ENCODE results near the gene ITGB4. TPM values are rescaled to one million over a fixed set of nuclear protein-coding genes. Genes with fewer than 3 reads are reported as not detected.

ITGB4 gene
- total and polyA plus RNA-seq, 4 donors, result 11.1 to 47.8 (median 14.8) TPM

DNA sequence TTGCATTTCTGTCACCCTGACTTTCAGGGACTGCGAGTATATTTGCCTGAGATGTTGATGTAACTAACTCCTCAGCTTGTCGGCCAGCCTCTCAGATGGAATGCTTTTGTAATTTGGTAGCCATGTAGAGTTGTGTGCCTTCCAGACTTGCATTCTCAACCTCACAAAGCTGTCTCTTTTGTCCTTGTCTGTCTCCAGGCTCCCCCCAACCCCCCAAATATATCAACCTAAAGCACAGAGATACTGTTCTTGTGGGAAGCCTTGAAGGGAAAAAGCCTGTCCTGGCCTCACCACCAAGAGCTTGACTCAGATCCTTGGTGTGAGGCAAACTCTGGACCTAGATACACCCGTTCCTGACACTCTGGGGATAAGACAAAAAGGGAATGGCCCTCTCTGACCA lies 35.8 kb upstream of the ITGB4 start:
- 65 to 81% methylated on average over 3 of the region's 3 CpGs for WGBS, 2 donors
- TF ChIP-seq, protein P1, sequence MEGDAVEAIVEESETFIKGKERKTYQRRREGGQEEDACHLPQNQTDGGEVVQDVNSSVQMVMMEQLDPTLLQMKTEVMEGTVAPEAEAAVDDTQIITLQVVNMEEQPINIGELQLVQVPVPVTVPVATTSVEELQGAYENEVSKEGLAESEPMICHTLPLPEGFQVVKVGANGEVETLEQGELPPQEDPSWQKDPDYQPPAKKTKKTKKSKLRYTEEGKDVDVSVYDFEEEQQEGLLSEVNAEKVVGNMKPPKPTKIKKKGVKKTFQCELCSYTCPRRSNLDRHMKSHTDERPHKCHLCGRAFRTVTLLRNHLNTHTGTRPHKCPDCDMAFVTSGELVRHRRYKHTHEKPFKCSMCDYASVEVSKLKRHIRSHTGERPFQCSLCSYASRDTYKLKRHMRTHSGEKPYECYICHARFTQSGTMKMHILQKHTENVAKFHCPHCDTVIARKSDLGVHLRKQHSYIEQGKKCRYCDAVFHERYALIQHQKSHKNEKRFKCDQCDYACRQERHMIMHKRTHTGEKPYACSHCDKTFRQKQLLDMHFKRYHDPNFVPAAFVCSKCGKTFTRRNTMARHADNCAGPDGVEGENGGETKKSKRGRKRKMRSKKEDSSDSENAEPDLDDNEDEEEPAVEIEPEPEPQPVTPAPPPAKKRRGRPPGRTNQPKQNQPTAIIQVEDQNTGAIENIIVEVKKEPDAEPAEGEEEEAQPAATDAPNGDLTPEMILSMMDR (IDR thresholded peaks at IDR 0.05; ENCODE audit: control extremely low read depth, extremely low read depth), result no peak
- H3K9ac ChIP-seq (ENCODE audit: insufficient read depth in 1 of 2, low read length in 2 of 2), result no peak overlapping the region
- no peaks in the 10 kb centered on the region for H3K27me3 ChIP-seq (ENCODE audit: control insufficient read depth in 3 of 3, insufficient read depth in 3 of 3, low read length in 2 of 3)
- no peak for DNase-seq
- H3K4me1 ChIP-seq (ENCODE audit: control insufficient read depth in 5 of 5, insufficient read depth in 5 of 5, low read length in 5 of 5), result peaks cover 0 to 37% (median 0%) of the 10 kb centered on the region in 5 donors
- peaks cover 0 to 11% (median 5%) of the 10 kb centered on the region in 4 donors for H3K36me3 ChIP-seq (ENCODE audit: control insufficient read depth in 4 of 4, insufficient read depth in 4 of 4, low read length in 4 of 4)
- ATAC-seq (ENCODE audit: insufficient read depth, low FRiP score), result no peak
- peak overlapping the region; percentile 60 to 79 for H3K27ac ChIP-seq (ENCODE audit: low read depth in 1 of 2, low read length in 1 of 2)
- H3K9me3 ChIP-seq (ENCODE audit: control insufficient read depth in 4 of 4, insufficient read depth in 3 of 4, low read length in 3 of 4), result no peaks in the 10 kb centered on the region
- no peak overlapping the region for H3K4me3 ChIP-seq

DNA sequence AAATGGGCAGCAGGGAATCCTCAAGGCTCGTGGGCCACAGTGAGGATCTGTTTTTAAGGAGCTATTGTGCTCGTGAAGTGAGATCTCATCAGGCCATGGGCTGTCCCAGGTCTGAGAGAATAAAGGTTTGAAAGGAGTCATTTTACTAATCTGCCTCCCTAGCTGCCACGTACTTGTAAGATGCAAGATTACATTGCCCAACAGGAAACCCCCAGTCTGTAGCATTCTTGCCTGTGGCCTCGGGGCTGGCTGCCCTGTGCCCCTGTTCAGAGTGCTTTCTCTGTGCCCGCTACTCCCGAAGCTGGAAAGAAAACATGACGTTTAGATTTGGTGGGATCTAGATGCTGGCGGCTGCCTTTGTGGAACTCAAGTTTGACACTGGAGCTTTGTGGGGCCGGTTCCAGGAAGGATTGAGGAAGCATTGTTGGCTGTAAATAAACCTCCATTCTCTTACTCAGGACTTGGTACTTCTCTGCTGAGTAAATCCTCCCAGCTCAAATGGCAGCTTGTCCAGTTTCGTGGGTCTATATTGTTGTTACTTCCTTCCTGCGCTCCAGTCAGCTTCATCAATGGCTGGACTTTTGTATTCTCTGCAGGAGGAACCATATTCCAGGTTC lies 32.9 kb upstream of the ITGB4 start:
- Histone ChIP-seq H3K4me1 (ENCODE audit: control insufficient read depth in 5 of 5, insufficient read depth in 5 of 5, low read length in 5 of 5) (peaks cover 0 to 47% (median 0%) of the 10 kb centered on the region in 5 donors), H3K9ac (ENCODE audit: insufficient read depth in 1 of 2, low read length in 2 of 2) (no peak overlapping the region)
- ATAC-seq (ENCODE audit: insufficient read depth, low FRiP score), result no peak

DNA sequence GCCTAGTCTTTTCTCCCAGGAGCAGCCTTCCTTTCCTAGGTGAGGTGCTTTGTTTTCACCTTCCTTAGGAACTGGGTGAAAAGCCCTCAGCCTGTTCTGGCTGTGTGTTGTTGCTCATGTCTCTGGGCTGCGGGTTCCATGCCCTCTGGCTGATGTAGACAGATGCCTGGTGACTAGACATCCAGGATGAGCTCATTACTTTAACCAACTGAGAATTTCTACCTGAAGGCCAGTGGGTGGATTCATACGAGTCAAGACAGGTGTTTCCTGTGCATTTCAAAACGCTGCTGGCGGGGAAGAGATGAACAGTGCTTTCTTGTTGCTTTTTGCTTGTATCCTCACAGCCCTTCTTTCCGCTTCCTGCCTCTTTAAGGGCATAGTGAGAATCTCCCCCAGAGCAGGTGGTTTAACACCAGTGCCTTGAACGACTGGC lies 31.8 kb upstream of the ITGB4 start:
- Histone ChIP-seq H3K27me3 (ENCODE audit: control insufficient read depth in 3 of 3, insufficient read depth in 3 of 3, low read length in 2 of 3) (no peaks in the 10 kb centered on the region), H3K9me3 (ENCODE audit: control insufficient read depth in 4 of 4, insufficient read depth in 3 of 4, low read length in 3 of 4) (peaks cover 0 to 2% (median 0%) of the 10 kb centered on the region in 4 donors), H3K9ac (ENCODE audit: insufficient read depth in 1 of 2, low read length in 2 of 2) (no peak overlapping the region), H3K4me1 (ENCODE audit: control insufficient read depth in 5 of 5, insufficient read depth in 5 of 5, low read length in 5 of 5) (peaks cover 0 to 44% (median 0%) of the 10 kb centered on the region in 5 donors), H3K36me3 (ENCODE audit: control insufficient read depth in 4 of 4, insufficient read depth in 4 of 4, low read length in 4 of 4) (peaks cover 0 to 39% (median 9%) of the 10 kb centered on the region in 4 donors), H3K4me3 (no peak overlapping the region), H3K27ac (ENCODE audit: low read depth in 1 of 2, low read length in 1 of 2) (peak overlapping the region in 1 of 2 donors; percentile 69)
- WGBS, 2 donors, result 34 to 69% methylated on average over 6 of the region's 6 CpGs
- TF ChIP-seq, protein P1 (IDR thresholded peaks at IDR 0.05; ENCODE audit: control extremely low read depth, extremely low read depth), result no peak
- no peak for ATAC-seq (ENCODE audit: insufficient read depth, low FRiP score)
- no peak for DNase-seq

More for the DNA sequence above, 32.9 kb upstream of the ITGB4 start:
- TF ChIP-seq, protein P1 (IDR thresholded peaks at IDR 0.05; ENCODE audit: control extremely low read depth, extremely low read depth), result no peak
- Histone ChIP-seq H3K27me3 (ENCODE audit: control insufficient read depth in 3 of 3, insufficient read depth in 3 of 3, low read length in 2 of 3) (no peaks in the 10 kb centered on the region), H3K27ac (ENCODE audit: low read depth in 1 of 2, low read length in 1 of 2) (peak overlapping the region; percentile 24 to 88), H3K36me3 (ENCODE audit: control insufficient read depth in 4 of 4, insufficient read depth in 4 of 4, low read length in 4 of 4) (peaks cover 0 to 28% (median 9%) of the 10 kb centered on the region in 4 donors), H3K9me3 (ENCODE audit: control insufficient read depth in 4 of 4, insufficient read depth in 3 of 4, low read length in 3 of 4) (peaks cover 0 to 2% (median 0%) of the 10 kb centered on the region in 4 donors), H3K4me3 (no peak overlapping the region)
- 21 to 39% methylated on average over 11 of the region's 11 CpGs for WGBS, 2 donors
- DNase-seq, result no peak
